T-helper 2 cell treated with Interferon-gamma antibody and Interleukin-4, amounts not matched to agents 100 ng/mL and 5 ng/mL, for 36 hours (primary cell): Measurements from ENCODE around the gene ACAP3. TPM values are rescaled to one million over a fixed set of nuclear protein-coding genes. Genes with fewer than 3 reads are reported as not detected.

Experiments used
- intact Hi-C: fragments of 100-400 bp; cut with micrococcal nuclease; formaldehyde crosslinking; loops from one replicate; pipeline ENCODE4 v1.15.1; 2023
- total RNA-seq: library from RNA; stranded (reverse); gene quantifications from 2 replicates; pipeline ENCODE4 v1.2.3, GENCODE V29; 2022

The ACAP3 gene, protein sequence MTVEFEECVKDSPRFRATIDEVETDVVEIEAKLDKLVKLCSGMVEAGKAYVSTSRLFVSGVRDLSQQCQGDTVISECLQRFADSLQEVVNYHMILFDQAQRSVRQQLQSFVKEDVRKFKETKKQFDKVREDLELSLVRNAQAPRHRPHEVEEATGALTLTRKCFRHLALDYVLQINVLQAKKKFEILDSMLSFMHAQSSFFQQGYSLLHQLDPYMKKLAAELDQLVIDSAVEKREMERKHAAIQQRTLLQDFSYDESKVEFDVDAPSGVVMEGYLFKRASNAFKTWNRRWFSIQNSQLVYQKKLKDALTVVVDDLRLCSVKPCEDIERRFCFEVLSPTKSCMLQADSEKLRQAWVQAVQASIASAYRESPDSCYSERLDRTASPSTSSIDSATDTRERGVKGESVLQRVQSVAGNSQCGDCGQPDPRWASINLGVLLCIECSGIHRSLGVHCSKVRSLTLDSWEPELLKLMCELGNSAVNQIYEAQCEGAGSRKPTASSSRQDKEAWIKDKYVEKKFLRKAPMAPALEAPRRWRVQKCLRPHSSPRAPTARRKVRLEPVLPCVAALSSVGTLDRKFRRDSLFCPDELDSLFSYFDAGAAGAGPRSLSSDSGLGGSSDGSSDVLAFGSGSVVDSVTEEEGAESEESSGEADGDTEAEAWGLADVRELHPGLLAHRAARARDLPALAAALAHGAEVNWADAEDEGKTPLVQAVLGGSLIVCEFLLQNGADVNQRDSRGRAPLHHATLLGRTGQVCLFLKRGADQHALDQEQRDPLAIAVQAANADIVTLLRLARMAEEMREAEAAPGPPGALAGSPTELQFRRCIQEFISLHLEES
- 66.6 and 67.7 TPM in 2 replicates for total RNA-seq

DNA sequence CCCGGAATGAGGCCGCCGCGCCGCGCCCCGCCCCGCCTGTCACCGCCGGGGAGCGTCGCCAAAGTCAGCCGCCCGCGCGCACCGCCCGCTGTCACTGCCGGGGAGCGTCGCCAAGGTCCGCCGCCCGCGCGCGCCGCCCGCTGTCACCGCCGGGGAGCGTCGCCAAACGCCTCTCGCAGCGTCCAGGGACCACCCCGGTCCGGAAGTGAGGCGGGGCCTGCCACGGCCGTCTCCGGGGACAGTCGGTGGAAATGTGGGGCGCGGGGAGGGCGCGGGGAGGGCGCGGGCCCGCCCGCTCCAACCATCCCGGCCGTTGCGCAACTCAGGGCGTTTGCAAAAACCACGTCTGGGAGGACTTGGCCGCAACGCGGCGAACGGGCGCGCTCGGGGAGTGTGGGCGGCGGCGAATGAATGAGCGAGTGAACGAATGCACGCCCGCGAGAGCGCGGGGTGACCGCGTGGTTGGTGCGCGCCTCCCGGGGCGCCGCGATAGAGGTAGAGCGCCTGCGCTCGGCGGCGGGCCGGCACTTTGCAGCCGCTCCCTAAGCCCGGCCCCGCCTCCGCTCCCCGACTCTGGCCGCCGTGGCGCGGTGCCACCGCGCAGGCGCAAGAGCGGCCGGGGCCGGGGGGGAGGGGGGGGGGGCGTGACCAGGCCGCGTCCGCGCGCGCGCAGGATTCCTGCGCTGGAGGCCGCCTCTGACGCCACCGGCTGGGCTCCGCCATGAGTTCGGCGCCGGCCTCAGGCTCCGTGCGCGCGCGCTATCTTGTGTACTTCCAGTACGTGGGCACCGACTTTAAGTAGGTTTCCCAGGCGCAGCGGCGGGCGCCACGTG lies at the start of gene ACAP3, which contains the start of gene PUSL1:
ACAP3 (minus strand) TSS at position 8 of the 833 bp plus-strand sequence. CDS start 115 bp downstream, outside the sequence.
PUSL1 (plus strand) TSS at position 675 of the 833 bp plus-strand sequence; CDS start at position 722, 47 bp downstream.
- intact Hi-C loops = loop anchor here (2.0 to 10.0 kb wide), 5 partner anchors 35 to 273 kb away; partner anchors contain the start of genes AURKAIP1, C1orf159, DVL1 and UBE2J2

DNA sequence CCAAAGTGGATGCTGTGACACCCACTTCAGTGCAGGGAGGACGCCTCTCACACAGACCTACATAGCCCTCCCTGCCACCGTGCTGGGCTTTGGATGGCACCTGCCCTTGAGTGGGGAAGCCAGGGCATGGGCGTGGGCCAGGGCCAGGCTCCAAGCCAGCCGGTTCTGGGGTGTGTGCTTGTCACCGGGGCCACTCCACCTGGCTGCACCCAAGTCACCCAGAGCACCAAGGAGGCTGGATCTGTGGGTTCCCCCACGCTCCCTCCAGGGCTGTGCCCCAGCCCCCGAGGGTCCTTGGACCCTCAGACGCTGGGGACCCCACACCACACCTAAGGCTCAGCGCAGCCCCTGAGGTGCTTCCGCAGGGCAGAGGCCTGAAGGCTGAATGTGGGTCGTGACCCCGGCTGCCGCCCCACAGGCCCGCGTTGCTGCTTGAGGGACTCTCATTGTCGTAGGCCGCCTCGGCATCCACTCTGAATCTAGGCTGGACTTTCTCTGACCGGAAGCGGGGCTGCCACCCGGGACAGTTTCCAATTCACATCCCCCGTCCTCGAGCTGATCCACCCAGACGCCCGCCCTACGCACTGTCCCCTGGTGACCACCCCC lies 49.2 kb upstream of the ACAP3 start:
- intact Hi-C loops = no loop called here

DNA sequence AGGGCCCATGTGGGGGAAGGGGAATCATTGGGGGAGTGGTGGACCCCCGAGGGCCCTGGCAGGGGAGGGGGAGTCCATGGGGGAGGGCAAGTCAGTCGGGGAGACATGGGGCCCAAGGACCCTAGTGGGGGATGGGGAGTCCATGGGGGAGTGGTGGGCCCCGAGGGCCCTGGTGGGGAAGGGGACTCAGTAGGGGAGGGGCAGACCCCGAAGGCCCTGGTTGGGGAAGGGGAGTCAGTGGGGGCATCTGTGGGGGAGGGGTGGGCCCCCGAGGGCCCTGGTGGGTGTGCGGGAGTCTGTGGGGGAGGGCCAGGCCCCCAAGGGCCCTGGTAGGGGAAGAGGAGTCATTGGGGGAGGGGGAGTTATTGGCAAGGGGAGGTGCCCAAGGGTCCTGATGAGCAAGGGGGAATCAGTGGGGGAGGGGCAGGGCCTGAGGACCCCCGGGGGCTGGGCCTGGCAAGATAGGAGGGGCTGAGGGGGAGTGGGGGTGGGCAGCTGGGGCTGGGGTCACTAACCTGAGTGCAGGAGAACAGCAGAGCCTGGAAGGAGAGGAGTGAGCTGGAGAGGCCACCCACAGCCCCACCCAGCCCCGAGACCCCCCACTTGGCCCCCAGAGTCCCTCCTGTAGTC lies 48.6 kb upstream of the ACAP3 start:
- intact Hi-C loops = no loop called here

DNA sequence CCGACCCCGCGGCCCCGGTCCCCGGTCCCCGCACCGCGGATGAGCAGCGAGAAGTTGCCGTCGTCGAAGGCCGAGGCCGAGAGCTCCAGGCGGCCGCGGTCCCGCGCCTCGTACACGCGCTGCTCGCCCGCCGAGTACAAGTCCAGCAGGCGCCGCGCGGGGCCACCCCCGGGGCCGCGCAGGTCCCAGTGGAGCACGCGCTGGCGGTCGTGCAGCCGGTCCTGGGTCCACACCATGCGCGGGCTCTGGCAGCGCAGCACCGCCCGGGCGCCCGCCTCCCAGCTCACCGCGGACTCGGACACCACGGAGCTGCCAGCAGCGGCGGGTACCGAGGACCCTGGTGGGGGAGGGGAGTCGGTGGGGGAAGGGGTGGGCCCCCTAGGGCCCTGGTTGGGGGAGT lies 47.7 kb upstream of the ACAP3 start:
- intact Hi-C loops = no loop called here

DNA sequence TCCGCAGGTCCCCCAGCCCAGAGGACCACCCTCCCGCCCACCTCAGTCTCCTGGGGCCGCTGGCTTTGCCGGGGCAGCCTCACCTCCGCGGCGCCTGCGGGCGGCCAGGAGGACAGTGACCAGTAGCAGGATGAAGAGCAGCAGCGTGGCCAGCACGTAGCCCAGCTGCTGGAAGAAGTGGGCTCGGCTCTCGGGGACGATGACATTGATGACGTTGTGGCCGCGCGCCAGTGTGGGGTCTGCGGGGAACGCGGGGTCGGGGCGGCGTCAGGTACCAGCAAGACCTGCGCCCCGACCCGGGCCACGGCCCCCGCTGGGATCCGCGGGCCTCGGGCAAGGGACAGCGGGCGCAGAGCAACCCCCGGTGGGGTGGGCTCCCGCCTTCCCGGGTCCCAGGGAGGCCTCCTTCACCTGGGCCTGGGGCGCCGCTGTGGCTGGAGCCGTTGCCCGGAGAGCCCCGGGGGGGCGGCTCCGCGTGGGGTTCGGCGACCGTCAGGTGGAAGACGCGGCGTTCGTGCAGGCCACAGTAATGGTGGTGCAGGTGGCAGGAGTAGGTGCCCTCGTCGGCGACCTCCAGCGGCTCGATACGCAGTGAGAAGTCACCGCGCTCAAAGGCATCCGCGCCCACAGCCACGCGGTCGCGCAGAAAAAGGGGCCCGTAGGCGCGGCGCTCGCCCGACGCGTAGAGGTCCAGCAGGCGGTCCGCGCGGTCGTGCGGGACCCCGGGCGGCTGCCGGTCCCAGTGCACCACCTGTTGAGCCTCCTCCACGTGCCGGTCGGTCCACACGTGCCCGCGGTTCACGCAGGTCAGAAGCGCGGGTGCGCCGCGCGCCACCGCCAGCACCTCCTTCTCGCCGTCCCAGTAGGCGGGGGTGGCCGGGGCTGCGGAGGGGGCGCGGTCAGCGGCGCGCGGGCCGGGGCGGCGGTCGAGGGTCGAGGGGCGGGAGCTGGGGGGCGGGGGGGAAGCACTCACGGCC lies 46.8 kb upstream of the ACAP3 start:
- intact Hi-C loops = no loop called here

GRCh38 chr1:1353389-1354151 lies 45.8 kb upstream of the ACAP3 start:
- intact Hi-C loops = no loop called here

DNA sequence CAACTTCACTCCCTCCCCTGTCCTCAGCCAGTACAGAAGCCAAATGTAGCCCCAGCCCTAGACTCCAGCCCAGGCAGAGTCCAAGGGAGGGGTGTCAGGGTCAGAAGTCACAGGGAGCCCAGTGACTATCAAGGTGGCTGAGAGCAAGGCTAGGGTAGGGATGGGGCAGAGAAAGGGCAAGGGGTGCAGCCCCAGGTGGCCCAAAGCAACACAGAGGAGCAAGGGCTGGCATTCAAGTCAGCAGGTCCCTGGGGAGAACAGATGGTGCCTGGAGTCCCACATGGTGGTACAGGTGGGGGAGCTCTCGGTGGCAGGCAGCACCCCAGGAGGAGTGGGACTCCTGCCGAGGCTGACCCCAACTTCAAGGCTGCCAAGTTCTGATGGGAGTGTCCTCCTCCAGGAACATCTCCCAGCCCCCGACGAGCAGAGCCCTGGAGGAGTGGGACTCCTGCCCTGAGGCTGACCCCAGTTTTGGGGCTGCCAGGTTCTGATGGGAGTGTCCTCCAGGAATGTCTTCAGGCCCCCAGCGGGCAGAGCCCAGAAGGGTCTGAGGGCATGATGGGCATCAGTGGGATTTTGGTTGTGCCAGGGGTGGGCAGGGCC lies 45.2 kb upstream of the ACAP3 start:
- intact Hi-C loops = no loop called here

- intact Hi-C loops = no loop called here
Observed at GRCh38 chr1:1351511-1352427, 44.0 kb upstream of the ACAP3 start.

DNA sequence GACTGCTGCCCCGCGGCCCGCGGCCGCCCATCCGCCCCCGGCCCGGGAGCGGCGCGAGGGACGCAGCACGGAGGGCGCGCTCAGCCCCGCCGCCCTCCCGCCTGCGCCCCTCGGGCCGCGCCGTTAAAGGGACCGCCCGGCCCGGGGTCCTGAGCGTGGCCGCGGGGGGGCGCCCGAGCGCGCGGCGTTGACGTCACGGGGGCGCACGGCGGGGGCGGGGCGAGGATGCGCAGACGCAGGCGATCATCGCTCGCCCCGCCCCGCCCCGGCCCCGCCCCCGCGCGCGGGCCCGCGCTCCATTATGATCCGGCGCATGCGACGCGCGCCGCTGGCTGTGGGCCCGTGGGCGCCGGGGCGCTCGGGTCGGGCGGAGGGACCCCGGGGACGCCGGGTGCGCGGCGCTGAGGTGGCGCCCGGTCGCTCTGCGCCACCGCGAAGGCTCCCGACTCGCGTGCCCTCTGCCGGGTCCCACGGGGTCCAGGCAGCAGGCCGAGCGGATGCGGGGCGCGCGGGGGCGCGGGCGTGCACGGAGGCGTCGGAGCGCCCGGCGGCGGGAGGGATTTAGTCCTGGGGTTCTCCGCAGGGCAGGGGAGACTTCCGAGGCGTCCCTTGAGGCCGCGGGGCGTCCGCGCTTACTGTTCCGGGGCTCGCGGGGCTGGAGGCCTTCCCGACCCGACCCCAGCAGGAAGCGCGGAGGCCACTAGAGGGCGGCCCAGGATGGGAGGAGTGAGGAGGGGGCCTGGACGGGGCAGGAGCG lies 41.7 kb upstream of the ACAP3 start, which contains the start of gene DVL1:
DVL1 (minus strand) TSS at position 163 of the 757 bp plus-strand sequence. CDS start 353 bp downstream, outside the sequence.
- intact Hi-C loops = loop anchor here (1.0 to 5.0 kb wide), 2 partner anchors 22 to 42 kb away; partner anchors contain the start of genes ACAP3 and PUSL1

DNA sequence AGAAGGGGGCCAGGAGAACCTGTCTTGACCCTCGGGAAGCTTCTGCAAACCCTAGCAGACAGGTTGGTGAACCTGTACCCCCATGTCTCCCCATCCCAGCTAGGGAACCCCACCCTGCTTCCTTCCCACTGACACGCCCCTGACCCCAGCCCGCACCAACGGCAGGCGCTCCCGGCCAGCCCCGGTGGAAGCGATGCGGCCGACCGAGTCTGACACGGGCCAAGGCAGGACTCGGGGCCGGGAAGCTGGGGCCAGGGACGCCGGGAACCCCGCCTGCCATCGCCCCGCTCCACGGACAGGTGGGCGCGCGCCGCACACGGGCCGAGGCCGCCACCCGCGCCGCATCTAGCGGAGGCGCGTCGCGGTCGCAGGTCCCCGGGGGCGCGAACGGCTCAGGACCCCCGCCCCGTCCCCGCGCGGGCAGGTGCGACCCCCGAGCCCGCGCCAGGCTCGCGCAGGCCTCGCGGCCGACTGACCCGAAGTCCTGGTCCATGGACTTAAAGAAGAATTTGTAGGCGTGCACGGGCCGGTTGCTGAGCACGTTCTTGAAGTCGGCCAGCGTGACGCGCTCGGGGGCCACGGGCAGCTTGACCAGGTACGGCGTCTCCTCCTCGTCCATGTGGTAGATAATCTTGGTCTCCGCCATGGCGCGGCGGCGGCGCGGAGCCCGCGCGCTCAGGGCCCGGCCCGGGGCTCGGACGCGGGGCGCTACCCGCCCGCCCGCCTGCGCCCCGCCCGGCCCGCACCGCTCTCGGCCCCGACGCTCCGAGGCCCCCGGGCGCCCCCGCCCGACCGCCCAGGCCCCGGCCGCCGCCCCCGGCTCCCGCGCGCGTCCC lies 40.9 kb upstream of the ACAP3 start:
- intact Hi-C loops = loop anchor here (1.0 to 5.0 kb wide), 2 partner anchors 23 to 41 kb away; partner anchors contain the start of genes ACAP3 and PUSL1

- intact Hi-C loops = loop anchor here (5.0 kb wide), 1 partner anchor 41 kb away; the partner anchor contains the start of genes ACAP3 and PUSL1
Observed at GRCh38 chr1:1347663-1348419, 40.1 kb upstream of the ACAP3 start.

- intact Hi-C loops = loop anchor here (5.0 kb wide), 1 partner anchor 40 kb away; the partner anchor contains the start of genes ACAP3 and PUSL1
Observed at GRCh38 chr1:1347026-1347595, 39.4 kb upstream of the ACAP3 start.

- intact Hi-C loops = loop anchor here (5.0 kb wide), 1 partner anchor 39 kb away; the partner anchor contains the start of genes ACAP3 and PUSL1
Observed at GRCh38 chr1:1346501-1346890, 38.8 kb upstream of the ACAP3 start.
